Chondrocyte (in vitro differentiated cells): Measurements from ENCODE around the gene ACOXL. TPM values are rescaled to one million over a fixed set of nuclear protein-coding genes. Genes with fewer than 3 reads are reported as not detected.

Source experiments
- DNase-seq: peaks from one replicate; pipeline ENCODE4 v3.0.0; 2021; ENCODE audit warnings: mixed read lengths, low spot score
- H3K27ac Mint-ChIP-seq: one replicate; pipeline ENCODE4 v1.8.0; 2021; ENCODE audit warnings: mild to moderate bottlenecking, moderate library complexity, mixed read lengths; ENCODE audit not compliant: unreplicated experiment
- H3K27me3 Mint-ChIP-seq: 2 replicates; pipeline ENCODE4 v1.8.0; 2021; ENCODE audit warnings: low read depth, mixed read lengths
- H3K36me3 Mint-ChIP-seq: 2 replicates; pipeline ENCODE4 v1.8.0; 2021; ENCODE audit warnings: low read depth, mixed read lengths
- H3K4me1 Mint-ChIP-seq: 2 replicates; pipeline ENCODE4 v1.8.0; 2021; ENCODE audit warnings: low read depth, mild to moderate bottlenecking, mixed read lengths
- H3K4me3 Mint-ChIP-seq: one replicate; pipeline ENCODE4 v1.8.0; 2021; ENCODE audit warnings: mild to moderate bottlenecking, moderate library complexity, mixed read lengths; ENCODE audit not compliant: unreplicated experiment
- H3K9me3 Mint-ChIP-seq: 2 replicates; pipeline ENCODE4 v1.8.0; 2021; ENCODE audit warnings: low read depth, mixed read lengths
- CTCF ChIP-seq: fragments of 200-600 bp; sonication (generic); IDR thresholded peaks from 2 replicates; pipeline ENCODE4 v1.5.0; 2021; ENCODE audit warnings: antibody characterized with exemption, mild to moderate bottlenecking, moderate library complexity
- total RNA-seq: library from RNA; stranded (reverse); gene quantifications from 3 replicates; pipeline ENCODE4 v1.2.1, GENCODE V29; 2021

ACOXL gene
- total RNA-seq, 1 donor from 2014 or later, result not detected

- Mint-ChIP-seq H3K36me3 (peaks cover 2% of the 10 kb centered on the region), H3K4me1 (no peaks in the 10 kb centered on the region), H3K27ac (no peak overlapping the region), H3K9me3 (peaks cover 21% of the 10 kb centered on the region), H3K4me3 (no peak overlapping the region), H3K27me3 (peaks cover 19% of the 10 kb centered on the region)
- no peak for TF ChIP-seq CTCF
- DNase-seq, result no peak
These were observed 32.6 kb downstream of the ACOXL start for GRCh38 chr2:110764931-110765330.

GRCh38 chr2:110766291-110766690 lies 33.9 kb downstream of the ACOXL start:
- Mint-ChIP-seq H3K4me1 (peaks cover 6% of the 10 kb centered on the region), H3K27me3 (peaks cover 28% of the 10 kb centered on the region), H3K36me3 (no peaks in the 10 kb centered on the region), H3K4me3 (no peak overlapping the region), H3K27ac (no peak overlapping the region), H3K9me3 (peaks cover 17% of the 10 kb centered on the region)
- no peak for DNase-seq
- no peak for TF ChIP-seq CTCF

DNA sequence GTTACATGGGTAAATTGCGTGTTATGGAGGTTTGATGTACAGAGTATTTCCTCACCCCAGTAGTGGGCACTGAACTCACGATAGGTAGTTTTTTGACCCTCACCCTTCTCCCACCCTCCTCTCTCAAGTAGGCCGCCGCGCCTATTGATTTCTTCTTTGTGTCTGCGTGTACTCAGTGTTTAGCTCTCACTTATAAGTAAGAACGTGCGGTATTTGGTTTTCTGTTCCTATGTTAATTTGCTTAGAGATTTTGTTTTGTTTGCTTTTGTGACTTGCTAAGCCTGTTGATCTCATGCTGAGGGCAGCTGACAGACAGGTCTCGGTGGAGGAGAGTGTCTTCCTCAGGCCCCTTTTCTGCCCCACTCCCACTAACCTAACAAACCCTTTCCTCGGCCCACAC lies 36.2 kb downstream of the ACOXL start:
- H3K4me1 Mint-ChIP-seq, result peaks cover 16% of the 10 kb centered on the region
- no peak overlapping the region for H3K27ac Mint-ChIP-seq
- H3K36me3 Mint-ChIP-seq, result no peaks in the 10 kb centered on the region
- peaks cover 23% of the 10 kb centered on the region for H3K27me3 Mint-ChIP-seq
- peaks cover 8% of the 10 kb centered on the region for H3K9me3 Mint-ChIP-seq
- H3K4me3 Mint-ChIP-seq, result no peak overlapping the region
- no peak for DNase-seq
- TF ChIP-seq CTCF, result no peak

DNA sequence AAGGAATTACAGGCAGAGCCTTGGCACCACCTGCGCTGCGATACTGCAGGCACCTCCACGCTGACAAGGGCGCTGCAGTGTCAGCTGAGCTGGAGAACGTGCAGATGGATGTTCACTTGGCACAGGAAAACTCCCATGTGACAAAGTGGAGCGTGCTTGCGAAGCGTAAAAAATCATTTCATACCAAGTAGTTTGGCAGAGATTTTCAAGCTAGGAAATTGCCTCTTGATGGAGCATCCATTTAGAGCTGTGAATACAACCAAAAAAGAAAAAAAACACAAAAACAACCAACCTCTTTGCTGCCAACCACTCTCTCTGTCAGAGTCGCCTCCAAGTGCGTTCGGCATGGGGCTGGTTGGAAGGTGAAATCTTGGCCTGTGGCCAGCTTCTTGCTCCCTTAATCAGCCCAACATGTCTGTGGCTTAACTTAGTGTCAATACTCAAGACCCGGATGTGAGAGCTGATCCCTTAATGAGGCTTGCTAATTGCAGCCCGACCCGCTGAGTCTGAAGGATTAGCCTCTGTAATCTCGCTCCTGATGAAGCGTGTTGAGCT lies 38.1 kb downstream of the ACOXL start:
- peaks cover 7% of the 10 kb centered on the region for H3K9me3 Mint-ChIP-seq
- H3K4me3 Mint-ChIP-seq, result no peak overlapping the region
- no peak overlapping the region for H3K27ac Mint-ChIP-seq
- peaks cover 30% of the 10 kb centered on the region for H3K27me3 Mint-ChIP-seq
- peaks cover 18% of the 10 kb centered on the region for H3K4me1 Mint-ChIP-seq
- H3K36me3 Mint-ChIP-seq, result no peaks in the 10 kb centered on the region
- no peak for TF ChIP-seq CTCF
- no peak for DNase-seq

DNA sequence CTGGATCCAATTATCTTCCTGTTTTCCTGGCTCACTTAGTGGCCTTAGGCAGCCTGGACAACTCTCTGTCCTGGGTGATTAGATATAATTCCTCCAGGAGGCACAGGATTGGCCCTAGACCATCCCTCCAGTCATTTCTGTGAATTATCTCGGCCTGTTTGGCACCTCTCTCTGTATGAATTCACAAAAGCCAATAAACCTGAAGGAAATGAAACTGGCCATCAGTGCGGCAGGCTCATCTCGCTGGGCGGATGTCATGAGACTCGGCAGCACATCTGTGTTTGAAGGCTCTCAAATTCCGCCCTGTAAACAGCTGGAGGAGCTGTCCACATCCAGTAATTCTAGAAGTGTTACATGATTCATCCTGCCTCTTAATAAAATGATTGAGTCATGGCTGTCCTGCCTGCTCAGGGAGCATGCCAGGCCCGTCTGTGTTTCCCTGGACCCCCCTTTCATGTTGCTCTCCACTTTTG lies 38.6 kb downstream of the ACOXL start:
- no peak overlapping the region for H3K4me3 Mint-ChIP-seq
- DNase-seq, result no peak
- H3K9me3 Mint-ChIP-seq, result peaks cover 4% of the 10 kb centered on the region
- peak overlapping the region; percentile 30 for H3K27ac Mint-ChIP-seq
- no peaks in the 10 kb centered on the region for H3K36me3 Mint-ChIP-seq
- peaks cover 18% of the 10 kb centered on the region for H3K4me1 Mint-ChIP-seq
- peak; percentile 27 for TF ChIP-seq CTCF
- peaks cover 33% of the 10 kb centered on the region for H3K27me3 Mint-ChIP-seq
